Stimulated activated CD8-positive, alpha-beta memory T cell treated with anti-CD3 and anti-CD28 coated beads, Interleukin-12 subunit alpha, Interleukin-12 subunit beta, amount 100 ng/mL, for 4 hours (primary cell): ENCODE data around the gene ACER2.
A peak's percentile ranks its signal among the peaks of the same experiment; 100 is the strongest.

Source experiments
- DNase-seq: peaks from one replicate; pipeline ENCODE4 v3.0.0-alpha.2; 2020; ENCODE audit warnings: low read depth

The ACER2 gene

DNA sequence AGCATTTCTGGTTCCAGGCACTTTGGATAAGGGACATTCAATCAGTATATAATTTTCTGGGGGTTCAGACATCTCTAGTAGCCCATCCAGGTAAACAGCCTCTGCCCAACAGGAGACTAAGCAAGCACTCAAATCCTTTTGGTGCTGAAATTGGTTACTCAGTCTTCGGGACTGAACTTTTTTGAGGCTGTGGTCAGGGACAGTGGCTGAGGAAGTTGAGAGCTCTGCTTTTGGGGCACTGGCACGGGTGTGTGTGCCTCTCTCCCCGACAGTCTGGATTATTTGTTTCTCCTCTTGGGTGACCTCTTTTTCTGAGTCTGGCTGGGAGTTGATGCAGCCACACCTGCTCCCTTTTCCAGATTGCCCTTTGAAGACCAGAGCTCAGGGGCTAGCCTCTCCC, 47.6 kb downstream of the ACER2 start:
- DNase-seq, result no peak

GRCh38 chr9:19456996-19457692, 48.3 kb downstream of the ACER2 start:
- peak; percentile 25 for DNase-seq

GRCh38 chr9:19457693-19458009, 48.8 kb downstream of the ACER2 start:
- no peak for DNase-seq

DNA sequence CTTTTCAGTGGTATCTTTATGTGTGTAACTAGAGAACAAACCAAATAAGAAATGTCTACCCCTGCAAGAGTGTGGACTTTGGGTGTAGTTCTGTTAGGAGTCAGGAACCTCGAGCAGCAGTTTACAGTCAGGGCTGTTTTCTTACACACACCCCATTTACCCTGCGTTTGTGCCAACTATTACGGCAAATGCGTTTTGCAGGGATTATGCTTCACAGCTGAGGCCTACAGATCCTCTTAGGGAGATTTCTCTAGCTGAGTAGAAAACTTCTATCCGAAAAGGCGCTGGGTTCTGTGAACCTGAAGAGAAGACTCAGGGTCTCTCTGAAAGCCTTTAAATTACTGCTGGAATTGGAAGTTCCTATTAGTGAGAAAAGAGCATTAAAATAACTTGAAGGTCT, 51.4 kb downstream of the ACER2 start:
- no peak for DNase-seq

- DNase-seq, result no peak
Observed at GRCh38 chr9:19461135-19461534, 52.3 kb downstream of the ACER2 start.

- no peak for DNase-seq
Observed at GRCh38 chr9:19464061-19464763, 55.4 kb downstream of the ACER2 start.

GRCh38 chr9:19464764-19465585, 56.2 kb downstream of the ACER2 start:
- peak; percentile 48 for DNase-seq

DNA sequence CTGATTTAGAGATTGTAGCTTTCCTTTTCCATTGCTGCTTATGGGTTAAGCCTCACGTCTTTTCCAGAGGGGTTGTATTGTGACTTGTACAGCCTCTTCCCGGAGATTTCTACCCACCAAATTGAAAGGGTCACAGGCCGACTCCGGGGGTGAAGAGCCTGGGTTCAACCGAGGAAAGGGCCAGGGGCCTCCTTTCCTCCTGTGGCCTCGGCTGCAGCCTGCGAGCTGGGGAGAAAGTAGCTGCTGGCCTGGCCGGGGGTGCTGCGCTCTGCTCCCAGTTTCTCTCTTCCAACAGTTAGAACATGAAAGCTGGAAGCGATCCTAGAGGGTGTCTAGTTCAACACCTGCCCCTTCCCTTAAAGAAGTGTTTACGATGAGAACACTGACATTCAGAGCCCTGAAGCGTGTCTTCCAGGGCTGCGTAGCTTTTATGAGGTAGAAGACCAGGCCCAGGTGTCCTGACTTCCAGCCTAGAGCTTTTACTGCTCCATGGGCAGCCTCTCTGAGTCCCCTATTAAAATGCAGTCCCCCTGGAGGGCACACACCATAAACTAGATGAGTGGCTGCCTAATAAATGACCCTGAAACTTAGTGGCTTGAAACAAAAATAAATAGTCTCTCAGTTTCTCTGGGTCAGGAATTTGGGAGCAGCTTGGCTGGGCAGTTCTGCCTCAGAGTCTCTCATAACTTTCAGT, 56.9 kb downstream of the ACER2 start:
- no peak for DNase-seq

DNA sequence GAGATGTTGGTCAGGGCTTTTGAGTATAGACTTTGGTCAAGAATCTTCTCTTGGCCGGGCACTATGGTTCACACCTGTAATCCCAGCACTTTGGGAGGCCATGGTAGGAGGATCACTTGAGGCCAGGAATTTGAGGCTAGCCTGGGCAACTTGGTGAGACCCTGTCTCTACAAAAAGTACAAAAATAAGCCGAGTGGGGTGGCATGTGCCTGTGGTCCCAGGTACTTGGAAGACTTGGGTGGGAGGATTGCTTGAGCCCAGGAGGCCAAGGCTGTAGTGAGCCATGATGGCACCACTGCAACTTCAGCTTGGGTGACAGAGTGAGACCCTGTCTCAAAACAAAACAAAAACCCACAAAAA, 57.5 kb downstream of the ACER2 start:
- no peak for DNase-seq

DNA sequence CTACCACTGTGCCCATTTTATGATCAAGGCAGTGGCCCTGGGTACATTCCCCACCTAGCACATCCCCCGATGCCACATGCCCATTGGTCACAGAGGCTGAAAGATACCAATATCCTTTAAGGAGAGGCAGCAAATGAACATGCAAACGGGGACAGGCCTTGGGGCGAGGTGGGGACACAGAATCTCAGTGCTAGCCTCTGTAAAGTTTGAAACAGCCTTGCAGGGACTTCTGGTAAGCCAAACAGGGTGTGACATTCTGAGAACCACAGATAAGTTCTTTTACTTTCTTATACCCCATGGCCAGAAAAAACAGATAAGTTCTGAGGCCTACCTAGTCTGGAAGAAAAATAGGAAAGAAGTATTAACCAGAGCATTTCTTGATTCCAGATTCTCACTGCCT, 60.5 kb downstream of the ACER2 start:
- no peak for DNase-seq

DNA sequence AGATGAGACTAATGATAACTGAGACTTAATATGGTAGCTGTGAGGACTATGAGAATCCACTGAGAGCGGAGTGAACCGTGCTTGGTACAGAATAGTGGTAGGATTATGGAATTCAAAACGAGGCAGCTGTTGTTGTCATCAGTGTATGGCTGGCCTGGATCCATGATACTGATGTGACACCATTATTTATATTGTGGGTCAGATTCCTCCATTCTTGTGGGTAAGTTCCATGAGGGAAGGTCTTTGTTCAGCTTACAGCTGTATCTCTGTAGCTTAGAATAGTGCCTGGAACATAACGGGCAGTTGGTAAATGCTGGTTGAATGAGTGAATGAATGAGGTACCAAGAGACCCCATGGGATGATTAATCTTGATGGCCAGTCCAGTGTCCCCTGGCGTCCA, 61.8 kb downstream of the ACER2 start:
- DNase-seq, result no peak

DNA sequence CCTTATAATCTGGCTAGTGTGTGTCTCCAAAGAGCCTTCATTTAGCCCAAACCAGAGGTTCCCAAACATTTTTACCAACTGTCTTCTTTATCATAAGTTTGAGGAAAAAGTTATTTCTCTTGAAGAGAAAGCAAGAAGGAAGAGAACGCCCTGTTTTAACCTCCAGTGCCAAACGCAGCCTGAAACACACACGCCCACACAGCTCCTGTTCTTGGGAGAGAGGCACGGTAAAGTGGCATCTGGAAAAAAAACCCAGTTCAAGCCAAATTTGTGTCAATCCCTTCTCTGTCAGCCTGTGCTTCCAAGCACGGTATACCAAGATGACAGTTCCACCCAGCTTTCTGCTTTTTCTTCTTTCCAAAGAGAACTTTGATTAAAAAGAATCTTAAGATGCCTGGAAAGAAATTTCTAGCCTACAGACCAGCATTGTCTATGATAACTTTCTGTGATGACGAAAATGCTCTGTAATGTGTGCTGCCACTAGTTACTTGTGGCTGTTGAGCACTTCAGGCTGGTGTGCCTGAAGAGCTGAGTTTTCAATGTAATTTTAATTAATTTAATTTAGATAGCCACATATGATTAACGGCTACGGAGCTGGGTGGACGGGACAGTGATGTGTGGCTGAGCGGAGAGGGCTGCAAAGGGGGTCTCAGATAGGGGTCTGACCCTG, 62.3 kb downstream of the ACER2 start:
- DNase-seq, result no peak

GRCh38 chr9:19471737-19472648, 63.2 kb downstream of the ACER2 start:
- DNase-seq, result peak; percentile 5

DNA sequence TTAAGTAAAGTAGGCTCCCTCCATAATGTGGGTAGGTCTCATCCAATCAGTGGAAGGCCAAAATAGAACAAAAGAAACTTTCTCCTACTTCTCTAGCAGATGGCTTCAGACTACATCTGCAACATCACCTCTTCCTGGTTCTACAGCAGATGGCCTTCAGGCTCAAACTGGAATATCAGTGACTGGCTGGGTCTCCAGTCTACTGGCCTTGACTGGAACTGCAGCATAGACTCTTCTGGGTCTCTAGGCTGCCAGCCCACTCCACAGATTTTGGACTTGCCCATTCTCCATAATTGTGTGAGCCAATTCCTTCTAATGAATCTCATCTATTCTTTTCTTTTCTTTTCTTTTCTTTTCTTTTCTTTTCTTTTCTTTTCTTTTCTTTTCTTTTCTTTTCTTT, 64.8 kb downstream of the ACER2 start:
- DNase-seq, result no peak

DNA sequence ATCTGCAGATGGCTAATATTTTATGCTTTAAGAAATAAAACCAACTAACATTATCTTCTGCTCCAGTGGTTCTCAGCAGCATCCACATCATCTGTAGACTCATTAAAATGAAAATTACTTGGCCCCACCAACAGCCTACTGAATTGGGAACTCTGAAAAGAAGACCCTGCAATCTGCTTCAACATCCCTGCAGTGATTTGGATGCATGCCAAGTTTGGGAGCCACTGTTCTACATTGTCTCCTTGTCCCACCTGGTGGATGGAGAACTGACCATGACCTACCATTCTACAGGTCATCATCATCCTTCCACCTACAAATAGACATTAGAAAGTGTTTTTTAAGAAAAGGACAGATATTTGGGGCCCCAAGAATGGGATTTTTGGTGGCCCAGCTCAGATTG, 71.1 kb downstream of the ACER2 start:
- DNase-seq, result no peak

- DNase-seq, result no peak
Observed at GRCh38 chr9:19480345-19480744, 71.5 kb downstream of the ACER2 start.

GRCh38 chr9:19481121-19481870, 72.5 kb downstream of the ACER2 start:
- DNase-seq, result no peak

DNA sequence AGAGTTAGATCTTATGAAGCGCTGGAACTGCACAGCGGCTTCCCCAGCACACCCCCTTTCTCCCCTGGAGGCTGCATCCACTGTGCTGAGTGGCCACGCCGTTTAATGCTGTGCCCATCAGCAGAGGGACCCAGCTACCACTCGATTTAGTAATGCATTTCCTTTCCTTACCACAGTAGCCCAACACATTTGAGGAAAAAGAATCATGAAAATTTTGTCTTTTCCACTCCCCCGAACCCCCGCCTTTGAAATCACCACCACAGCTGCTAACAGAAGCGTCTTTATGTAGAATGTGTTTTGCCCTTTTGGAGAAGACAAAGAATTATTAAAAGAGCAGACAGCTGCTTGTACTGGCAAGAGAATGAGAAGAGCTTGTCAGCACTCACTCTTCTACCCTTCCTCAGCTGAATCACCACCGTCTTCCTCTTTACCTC, 73.2 kb downstream of the ACER2 start:
- no peak for DNase-seq

DNA sequence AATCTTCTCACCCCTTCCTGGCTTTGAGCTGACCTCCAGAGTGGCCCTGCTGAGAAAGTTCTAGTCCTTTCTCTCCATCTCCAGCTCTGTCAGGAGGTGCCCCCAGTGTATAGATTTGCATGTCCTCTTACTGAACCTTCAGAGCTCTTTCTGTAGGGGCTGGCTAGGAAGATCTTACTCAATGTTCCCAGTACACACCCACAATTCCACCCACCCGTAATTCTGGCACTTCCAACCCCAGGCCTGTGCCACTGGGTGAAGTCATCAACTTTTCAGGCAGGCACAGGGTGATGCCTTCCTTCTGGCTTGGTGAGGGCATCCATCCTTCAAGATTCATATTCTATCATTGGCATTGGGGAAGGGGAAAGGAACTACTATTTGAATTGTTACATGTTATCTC, 75.9 kb downstream of the ACER2 start:
- DNase-seq, result no peak

GRCh38 chr9:19485193-19485592, 76.4 kb downstream of the ACER2 start:
- DNase-seq, result no peak
